ENCODE data around the gene TPCN1. TPM values are rescaled to one million over a fixed set of nuclear protein-coding genes. Genes with fewer than 3 reads are reported as not detected.

TPCN1 gene
- total RNA-seq, 2 donors from 2014 or later, result 18.9 to 30.8 TPM

DNA sequence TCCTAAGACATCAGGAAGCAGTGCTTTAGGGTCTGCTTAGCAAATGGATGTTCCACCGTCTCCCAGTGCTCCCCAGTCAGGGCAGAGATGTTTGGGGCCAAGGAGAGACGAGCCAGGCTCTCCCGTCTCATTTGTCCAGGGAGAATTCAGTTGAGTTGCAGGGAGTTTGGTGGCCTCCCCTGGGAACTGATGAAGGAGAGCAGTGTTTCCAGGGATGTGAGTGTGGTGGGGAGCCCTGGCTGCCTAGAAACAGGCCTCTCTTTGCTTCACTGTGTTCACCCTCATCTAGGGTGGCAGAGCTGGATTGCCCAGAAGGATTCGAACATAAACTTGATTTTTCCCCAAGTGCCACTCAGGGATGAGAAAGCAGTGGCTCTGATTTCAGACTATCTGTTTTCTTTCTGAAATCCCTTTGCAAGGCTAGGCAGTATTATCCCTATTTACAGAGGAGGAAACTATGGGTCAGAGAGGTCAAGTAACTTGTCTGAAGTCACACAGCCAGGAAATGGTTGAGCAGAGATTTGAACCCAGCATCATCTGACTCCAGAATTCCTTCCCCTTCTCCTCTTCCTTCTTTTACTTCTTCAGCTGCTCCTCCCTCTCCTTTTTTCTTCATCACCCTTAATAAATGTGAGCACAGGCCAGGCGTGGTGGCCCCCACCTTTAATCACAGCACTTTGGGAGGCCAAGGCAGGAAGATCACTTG is 6.6 kb downstream of the TPCN1 start:
- Mint-ChIP-seq H3K27ac (peak overlapping the region; percentile 12), H3K4me3 (no peak overlapping the region), H3K27me3 (ENCODE audit: insufficient read depth) (no peaks in the 10 kb centered on the region), H3K9me3 (peaks cover 7% of the 10 kb centered on the region), H3K4me1 (peaks cover 27% of the 10 kb centered on the region), H3K36me3 (ENCODE audit: low read depth) (peaks cover 36% of the 10 kb centered on the region)
- Histone ChIP-seq H3K27ac (ENCODE audit: low read depth, low read length) (no peak overlapping the region), H3K4me3 (ENCODE audit: low read length) (no peak overlapping the region), H3K36me3 (ENCODE audit: control insufficient read depth, insufficient read depth, low read length) (peaks cover 16% of the 10 kb centered on the region), H3K9me3 (ENCODE audit: control insufficient read depth, low read length) (peaks cover 11% of the 10 kb centered on the region), H3K4me1 (ENCODE audit: control insufficient read depth, insufficient read depth, low read length) (peaks cover 16% of the 10 kb centered on the region), H3K27me3 (ENCODE audit: control insufficient read depth, insufficient read depth, low read length, poor library complexity, severe bottlenecking) (no peaks in the 10 kb centered on the region), H3K9ac (ENCODE audit: extremely low read depth, low read length, poor library complexity, severe bottlenecking) (no peak overlapping the region)
- TF ChIP-seq, protein P1, sequence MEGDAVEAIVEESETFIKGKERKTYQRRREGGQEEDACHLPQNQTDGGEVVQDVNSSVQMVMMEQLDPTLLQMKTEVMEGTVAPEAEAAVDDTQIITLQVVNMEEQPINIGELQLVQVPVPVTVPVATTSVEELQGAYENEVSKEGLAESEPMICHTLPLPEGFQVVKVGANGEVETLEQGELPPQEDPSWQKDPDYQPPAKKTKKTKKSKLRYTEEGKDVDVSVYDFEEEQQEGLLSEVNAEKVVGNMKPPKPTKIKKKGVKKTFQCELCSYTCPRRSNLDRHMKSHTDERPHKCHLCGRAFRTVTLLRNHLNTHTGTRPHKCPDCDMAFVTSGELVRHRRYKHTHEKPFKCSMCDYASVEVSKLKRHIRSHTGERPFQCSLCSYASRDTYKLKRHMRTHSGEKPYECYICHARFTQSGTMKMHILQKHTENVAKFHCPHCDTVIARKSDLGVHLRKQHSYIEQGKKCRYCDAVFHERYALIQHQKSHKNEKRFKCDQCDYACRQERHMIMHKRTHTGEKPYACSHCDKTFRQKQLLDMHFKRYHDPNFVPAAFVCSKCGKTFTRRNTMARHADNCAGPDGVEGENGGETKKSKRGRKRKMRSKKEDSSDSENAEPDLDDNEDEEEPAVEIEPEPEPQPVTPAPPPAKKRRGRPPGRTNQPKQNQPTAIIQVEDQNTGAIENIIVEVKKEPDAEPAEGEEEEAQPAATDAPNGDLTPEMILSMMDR (conservative IDR thresholded peaks at IDR 0.05), result no peak
- DNase-seq, result no peak
- WGBS, 2 experiments (ENCODE audit: insufficient coverage in 1 of 2, insufficient read length in 1 of 2), result 93 to 100% methylated on average over 3 to 5 of the region's 5 CpGs

DNA sequence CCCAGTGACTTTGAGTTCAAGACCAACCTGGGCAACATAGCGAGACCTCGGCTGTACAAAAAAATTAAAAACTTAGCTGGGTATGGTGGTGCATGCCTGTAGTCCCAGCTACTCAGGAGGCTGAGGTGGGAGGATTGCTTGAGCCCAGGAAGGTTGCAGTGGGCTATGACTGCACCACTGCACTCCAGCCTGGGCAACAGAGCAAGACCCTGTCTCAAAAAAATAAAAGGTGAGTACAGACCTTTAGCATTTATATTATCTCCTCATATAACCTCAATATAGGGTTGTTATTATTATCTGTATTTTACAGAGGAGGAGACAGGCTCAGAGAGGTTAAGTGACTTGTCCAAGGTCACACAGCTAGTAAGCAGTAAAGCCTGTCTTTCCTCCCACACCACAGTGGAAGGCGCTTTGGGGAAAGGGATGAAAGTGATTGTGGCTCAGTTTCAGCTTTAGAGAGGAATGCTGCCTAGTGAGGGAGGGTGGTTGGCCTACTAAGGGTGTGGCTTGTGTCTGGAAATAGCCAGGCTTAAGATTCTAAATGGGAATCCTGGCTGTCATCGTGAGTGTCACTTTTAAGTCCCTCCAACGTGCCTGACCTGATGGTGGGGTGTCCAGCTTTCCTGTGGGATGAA is 7.2 kb downstream of the TPCN1 start:
- H3K9me3 Mint-ChIP-seq, result peaks cover 7% of the 10 kb centered on the region
- H3K4me3 Mint-ChIP-seq, result no peak overlapping the region
- H3K36me3 ChIP-seq (ENCODE audit: control insufficient read depth, insufficient read depth, low read length), result peaks cover 17% of the 10 kb centered on the region
- H3K9ac ChIP-seq (ENCODE audit: extremely low read depth, low read length, poor library complexity, severe bottlenecking), result no peak overlapping the region
- peaks cover 38% of the 10 kb centered on the region for H3K36me3 Mint-ChIP-seq (ENCODE audit: low read depth)
- peak overlapping the region; percentile 0 for H3K27ac ChIP-seq (ENCODE audit: low read depth, low read length)
- 91 to 100% methylated on average over 2 to 5 of the region's 5 CpGs for WGBS, 2 experiments (ENCODE audit: insufficient coverage in 1 of 2, insufficient read length in 1 of 2)
- peaks cover 23% of the 10 kb centered on the region for H3K4me1 ChIP-seq (ENCODE audit: control insufficient read depth, insufficient read depth, low read length)
- peak overlapping the region; percentile 39 for H3K27ac Mint-ChIP-seq
- DNase-seq, result no peak
- no peaks in the 10 kb centered on the region for H3K27me3 Mint-ChIP-seq (ENCODE audit: insufficient read depth)
- TF ChIP-seq, protein P1 (conservative IDR thresholded peaks at IDR 0.05), result no peak
- H3K27me3 ChIP-seq (ENCODE audit: control insufficient read depth, insufficient read depth, low read length, poor library complexity, severe bottlenecking), result no peaks in the 10 kb centered on the region
- H3K4me1 Mint-ChIP-seq, result peaks cover 28% of the 10 kb centered on the region
- peaks cover 11% of the 10 kb centered on the region for H3K9me3 ChIP-seq (ENCODE audit: control insufficient read depth, low read length)
- H3K4me3 ChIP-seq (ENCODE audit: low read length), result no peak overlapping the region

DNA sequence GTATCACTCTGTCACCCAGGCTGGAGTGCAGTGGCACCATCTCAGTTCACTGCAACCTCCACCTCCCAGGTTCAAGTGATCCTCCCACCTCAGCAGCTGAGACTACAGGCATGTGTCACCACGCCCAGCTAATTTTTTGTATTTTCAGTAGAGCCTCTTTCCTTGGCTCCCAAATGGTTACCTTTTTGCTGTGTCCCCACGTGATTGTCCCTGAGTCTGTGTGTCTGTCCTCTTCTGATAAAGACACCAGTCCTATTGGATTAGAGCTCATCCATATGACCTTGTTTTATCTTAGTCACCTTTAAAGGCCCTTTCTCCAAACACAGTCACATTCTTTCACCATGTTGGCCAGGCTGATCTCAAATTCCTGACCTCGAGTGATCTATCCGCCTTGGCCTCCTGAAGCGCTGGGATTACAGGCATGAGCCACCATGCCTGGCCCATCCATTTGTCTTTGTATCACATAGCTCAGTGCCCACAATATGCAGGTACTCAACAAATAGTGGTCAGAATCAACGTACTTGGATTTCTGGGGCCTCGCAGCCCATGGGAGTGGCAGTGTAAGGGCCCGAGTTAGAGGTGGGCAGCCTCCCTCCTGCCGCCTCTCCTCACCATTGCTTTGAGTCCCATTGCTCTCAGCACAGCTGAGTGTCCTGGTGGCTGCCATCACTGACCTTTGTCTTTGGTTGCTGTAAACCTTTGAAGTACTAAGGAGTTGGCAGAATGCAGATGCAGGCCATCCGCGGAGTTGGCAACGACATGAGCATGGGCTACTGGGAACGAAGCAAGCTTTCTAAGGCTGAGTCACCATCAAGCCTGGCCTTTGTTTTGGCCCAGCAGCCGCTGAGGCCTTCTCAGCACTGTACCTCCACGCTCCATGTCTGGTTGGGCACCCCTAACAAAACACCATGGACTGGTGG is 9.3 kb downstream of the TPCN1 start:
- peaks cover 11% of the 10 kb centered on the region for H3K9me3 ChIP-seq (ENCODE audit: control insufficient read depth, low read length)
- Mint-ChIP-seq H3K9me3 (peaks cover 7% of the 10 kb centered on the region), H3K36me3 (ENCODE audit: low read depth) (peaks cover 38% of the 10 kb centered on the region), H3K4me1 (peaks cover 31% of the 10 kb centered on the region), H3K27ac (peak overlapping the region; percentile 14), H3K27me3 (ENCODE audit: insufficient read depth) (no peaks in the 10 kb centered on the region), H3K4me3 (no peak overlapping the region)
- H3K9ac ChIP-seq (ENCODE audit: extremely low read depth, low read length, poor library complexity, severe bottlenecking), result peak overlapping the region; percentile 13
- no peaks in the 10 kb centered on the region for H3K27me3 ChIP-seq (ENCODE audit: control insufficient read depth, insufficient read depth, low read length, poor library complexity, severe bottlenecking)
- no peak overlapping the region for H3K27ac ChIP-seq (ENCODE audit: low read depth, low read length)
- H3K4me3 ChIP-seq (ENCODE audit: low read length), result peak overlapping the region; percentile 61
- DNase-seq, result no peak
- H3K4me1 ChIP-seq (ENCODE audit: control insufficient read depth, insufficient read depth, low read length), result peaks cover 24% of the 10 kb centered on the region
- peaks cover 17% of the 10 kb centered on the region for H3K36me3 ChIP-seq (ENCODE audit: control insufficient read depth, insufficient read depth, low read length)
- TF ChIP-seq, protein P1 (conservative IDR thresholded peaks at IDR 0.05), result no peak
- 89 to 93% methylated on average over 11 to 15 of the region's 15 CpGs for WGBS, 2 experiments (ENCODE audit: insufficient coverage in 1 of 2, insufficient read length in 1 of 2)

Measured in endodermal cell (in vitro differentiated cells).